ENCODE measurements around the gene CCDC102A.
A peak's percentile ranks its signal among the peaks of the same experiment; 100 is the strongest.
"Not testable (repeated sequence)": the region's sequence is repeated elsewhere in the genome, so short reads cannot be mapped to it uniquely, and the experiment has no call there.

Gene CCDC102A

GRCh38 chr16:57500578-57501111, 35.7 kb downstream of the CCDC102A start:
- DNase-seq (ENCODE audit: low read depth), result no peak

DNA sequence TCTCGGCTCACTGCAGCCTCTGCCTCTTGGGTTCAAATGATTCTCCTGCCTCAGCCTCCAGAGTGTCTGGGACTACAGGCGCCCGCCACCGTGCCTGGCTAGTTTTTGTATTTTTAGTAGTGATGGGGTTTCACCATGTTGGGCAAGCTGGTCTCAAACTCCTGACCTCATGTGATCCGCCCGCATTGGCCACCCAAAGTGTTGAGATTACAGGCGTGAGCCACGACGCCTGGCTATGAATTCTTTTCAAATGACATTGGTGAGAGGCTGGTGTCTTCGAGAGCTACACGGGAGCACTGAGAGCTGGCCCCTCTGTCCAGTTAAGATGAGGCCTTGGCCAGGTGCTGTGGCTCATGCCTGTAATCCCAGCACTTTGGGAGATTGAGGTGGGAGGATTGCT, 36.4 kb downstream of the CCDC102A start:
- DNase-seq (ENCODE audit: low read depth), result not testable (repeated sequence)

- no peak for DNase-seq (ENCODE audit: low read depth)
Measured at GRCh38 chr16:57498031-57498430, 38.3 kb downstream of the CCDC102A start.

DNA sequence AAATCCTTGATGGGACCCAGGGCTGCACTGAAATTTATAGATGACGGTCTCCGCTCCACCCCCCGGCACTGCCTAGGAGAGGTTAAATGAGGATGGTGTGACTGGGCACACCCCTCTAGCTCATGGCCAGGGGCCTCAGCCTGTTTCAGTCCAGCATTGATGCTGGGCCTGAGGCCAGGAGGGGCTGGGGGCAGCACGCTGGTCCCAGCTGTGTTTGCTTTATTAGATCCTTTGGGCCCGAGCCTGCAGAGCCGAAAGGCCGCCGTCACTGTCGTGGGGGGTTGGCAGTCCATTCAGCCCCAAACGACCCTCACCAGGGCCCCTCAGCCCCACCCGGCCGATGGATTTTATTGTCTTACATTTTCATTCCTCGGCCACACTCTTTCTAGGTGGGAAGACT, 39.2 kb downstream of the CCDC102A start:
- DNase-seq (ENCODE audit: low read depth), result no peak

- no peak for DNase-seq (ENCODE audit: low read depth)
Measured at GRCh38 chr16:57493767-57494166, 42.6 kb downstream of the CCDC102A start.

DNA sequence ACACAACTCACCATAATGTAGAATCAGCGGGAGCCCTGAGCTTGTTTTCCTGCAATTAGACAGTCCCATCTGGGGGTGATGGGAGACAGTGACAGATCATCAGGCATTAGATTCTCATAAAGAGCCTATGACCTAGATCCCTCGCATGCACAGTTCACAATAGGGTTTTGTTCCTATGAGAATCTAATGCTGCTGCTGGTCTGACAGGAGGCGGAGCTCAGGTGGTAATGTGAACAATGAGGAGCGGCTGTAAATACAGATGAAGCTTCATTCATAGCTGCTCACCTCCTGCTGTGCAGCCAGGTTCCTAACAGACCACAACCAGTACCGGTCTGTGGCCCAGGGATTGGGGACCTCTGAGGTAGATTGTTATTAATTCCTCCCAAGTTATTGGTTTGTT, 47.1 kb downstream of the CCDC102A start:
- DNase-seq (ENCODE audit: low read depth), result no peak

DNA sequence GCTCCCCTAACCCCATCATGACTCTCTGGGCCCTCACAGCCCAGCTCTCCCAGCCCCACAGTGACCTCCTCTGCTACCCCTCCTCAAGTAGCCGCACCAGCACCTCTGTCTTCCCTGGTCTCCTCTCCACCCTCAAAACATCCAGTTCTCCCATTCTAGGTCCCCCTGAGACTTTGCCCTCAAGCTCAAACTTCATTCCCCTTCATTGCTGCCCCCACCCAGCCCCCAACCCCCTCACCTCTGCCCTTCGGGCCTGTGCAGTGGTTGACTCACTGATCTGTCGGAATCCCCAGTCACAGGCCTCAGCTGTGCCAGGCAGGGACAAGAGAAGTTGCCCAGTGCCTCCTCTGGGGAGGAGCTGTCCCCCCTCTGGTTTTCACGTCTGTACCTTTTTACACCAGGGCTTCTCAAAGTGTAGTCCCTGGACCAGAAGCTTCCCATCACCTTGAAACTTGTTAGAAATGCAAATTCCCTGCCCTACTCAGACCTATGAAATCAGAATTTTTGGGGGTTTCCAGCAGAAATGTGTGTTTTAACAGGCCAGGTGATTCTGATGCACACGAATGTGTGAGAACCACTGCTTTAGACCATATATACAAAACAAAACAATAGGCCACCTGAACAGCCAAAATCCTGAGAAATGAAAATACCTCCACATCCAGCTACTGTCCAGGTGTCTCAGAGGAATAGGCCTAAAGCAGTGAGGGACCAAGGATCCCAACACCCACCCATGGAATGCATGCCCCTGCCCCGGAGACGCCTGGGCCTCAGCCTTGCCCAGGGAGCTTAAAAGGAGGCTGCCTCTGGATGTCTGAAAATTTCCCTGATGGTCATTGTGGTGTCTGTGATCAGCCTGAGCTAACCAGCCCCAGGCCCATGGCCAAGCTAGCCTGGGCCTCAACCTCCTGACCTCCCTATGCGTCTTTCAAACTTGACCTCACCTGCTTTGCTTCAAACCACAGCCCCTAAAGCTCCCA, 49.2 kb downstream of the CCDC102A start:
- no peak for DNase-seq (ENCODE audit: low read depth)

- DNase-seq (ENCODE audit: low read depth), result no peak
Measured at GRCh38 chr16:57485916-57486857, 50.2 kb downstream of the CCDC102A start, which contains the start of gene DOK4. Gene DOK4 (minus strand): TSS chr16:57486493. CDS start chr16:57479507, 6,986 bp downstream.

GRCh38 chr16:57485091-57485915, 51.1 kb downstream of the CCDC102A start:
- no peak for DNase-seq (ENCODE audit: low read depth)

DNA sequence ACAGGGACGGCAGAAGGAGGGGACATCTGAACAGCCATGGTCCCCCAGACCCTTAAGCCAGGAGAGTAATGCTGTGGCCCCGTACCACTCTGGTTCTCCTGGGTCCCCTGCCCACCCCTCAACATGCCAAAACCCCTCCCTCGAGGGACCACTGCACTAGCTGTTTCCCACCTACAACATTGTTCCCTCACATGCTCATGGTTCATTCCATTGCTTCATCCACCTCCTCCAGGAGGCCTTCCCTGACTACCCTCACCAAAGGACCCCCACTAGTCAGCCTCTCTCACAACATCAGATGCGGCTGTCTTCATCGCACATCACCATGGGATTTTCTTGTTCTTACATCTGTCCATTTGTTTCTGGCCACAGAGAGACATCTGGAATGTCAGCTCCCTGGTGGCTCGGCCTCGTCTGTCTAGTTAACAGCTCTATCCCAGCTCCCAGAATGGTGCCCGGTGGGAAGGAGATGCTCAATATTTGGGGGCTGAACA, 51.8 kb downstream of the CCDC102A start:
- DNase-seq (ENCODE audit: low read depth), result no peak

GRCh38 chr16:57483725-57484514, 52.5 kb downstream of the CCDC102A start:
- no peak for DNase-seq (ENCODE audit: low read depth)

DNA sequence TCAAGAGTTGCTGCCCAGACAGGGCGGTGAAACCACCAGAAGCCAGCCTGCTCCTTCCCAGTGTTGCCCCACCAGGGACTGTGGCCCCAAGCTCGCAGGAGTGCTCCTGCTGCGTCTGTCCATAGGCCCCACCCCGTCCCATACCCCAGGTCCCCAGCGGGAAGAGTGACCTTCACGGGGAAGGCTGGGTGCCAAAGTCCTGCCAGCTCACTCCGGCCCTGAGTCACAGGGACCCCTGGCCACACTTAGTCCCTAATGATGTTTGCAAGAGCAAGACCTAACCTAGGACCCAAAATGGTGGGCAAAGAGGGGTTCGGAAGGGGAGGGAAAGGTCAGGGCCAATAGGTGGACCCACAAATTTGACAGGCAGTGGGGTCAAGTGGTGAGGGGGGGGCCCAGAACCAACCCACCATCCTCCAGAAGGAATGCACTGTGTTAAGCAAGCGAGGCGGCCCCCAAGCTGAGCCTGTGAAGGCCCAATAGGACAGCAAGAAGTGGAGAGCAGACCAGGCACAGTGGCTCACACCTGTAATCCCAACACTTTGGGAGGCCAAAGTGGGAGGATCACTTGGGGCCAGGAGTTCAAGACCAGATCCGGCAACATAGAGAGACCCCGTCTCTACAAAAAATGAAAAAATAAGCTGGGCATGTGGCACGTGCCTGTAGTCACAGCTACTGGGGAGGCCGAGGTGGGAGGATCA, 53.4 kb downstream of the CCDC102A start:
- DNase-seq (ENCODE audit: low read depth), result no peak

GRCh38 chr16:57481421-57481820, 55.0 kb downstream of the CCDC102A start:
- no peak for DNase-seq (ENCODE audit: low read depth)

DNA sequence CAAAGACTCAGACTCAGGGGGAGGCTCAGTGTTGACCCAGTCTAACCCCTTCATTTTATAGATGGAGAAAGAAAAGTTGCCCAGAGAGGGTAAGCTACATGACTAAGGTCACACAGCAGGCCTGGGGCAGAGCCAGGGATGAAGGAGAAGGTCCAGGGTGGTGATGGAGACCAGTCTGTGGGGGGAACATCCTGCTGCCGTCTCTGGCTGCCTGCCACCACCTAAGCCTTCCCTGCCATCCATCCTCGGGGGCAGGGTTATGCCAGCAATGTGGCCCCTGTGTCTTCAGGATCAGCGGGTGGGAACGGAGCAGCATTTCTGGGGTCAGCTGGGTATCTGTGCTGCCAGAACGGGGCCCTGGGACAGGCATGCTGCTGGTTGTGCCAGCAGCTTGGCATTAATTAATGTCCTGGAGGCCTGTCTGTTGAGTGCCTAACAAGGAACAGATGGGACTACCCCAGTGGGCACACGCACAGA, 55.6 kb downstream of the CCDC102A start:
- no peak for DNase-seq (ENCODE audit: low read depth)

GRCh38 chr16:57479976-57480753, 56.2 kb downstream of the CCDC102A start:
- DNase-seq (ENCODE audit: low read depth), result no peak

- peak; percentile 20 for DNase-seq (ENCODE audit: low read depth)
Measured at GRCh38 chr16:57479205-57479975, 57.0 kb downstream of the CCDC102A start.

DNA sequence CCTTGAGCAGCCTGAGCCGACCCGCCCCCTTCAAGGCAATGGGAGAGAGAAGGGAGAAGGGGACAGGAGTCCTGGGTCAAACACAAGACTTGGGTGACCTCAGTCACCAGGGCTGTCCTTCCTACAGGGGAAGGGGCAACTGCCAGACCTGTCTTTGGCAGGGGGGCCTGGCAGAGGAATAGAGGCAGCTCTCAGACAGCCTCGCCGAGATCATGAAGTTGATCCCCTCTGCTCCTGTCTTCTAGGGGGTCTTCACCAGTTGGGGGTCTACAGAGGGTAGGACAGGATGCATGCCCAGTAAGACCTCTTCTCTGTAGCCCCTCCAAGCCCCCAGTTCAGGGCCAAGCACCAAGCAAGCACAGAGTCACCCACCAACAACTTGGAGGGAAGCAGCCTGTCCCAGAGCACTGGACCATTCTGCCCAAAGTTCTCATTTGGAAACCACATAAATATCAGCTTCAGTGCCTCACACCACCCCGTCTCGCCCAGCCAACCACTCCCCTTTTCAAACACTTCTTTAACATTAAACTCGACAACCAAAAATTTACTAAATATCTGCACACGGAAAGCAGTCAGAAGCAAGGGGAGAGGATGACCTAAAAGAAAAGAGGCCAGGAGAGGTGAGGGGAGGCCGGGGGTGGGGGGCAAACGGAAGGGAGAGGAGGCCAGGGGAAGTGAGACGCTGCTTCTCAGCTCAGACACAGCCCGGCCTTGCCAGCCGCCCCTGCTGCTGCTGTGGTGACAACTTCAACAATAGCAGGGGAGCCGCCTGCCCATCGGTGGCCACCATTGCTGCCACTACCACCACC, 57.8 kb downstream of the CCDC102A start:
- DNase-seq (ENCODE audit: low read depth), result no peak

Measured in HS-5 (cell line).